ENCODE results near the gene VGLL4. TPM values are rescaled to one million over a fixed set of nuclear protein-coding genes. Genes with fewer than 3 reads are reported as not detected.

Gene VGLL4
- total and polyA plus RNA-seq, 2 of the 4 experiments (the other 2 are of a cell fraction) = 26.2 to 35.4 TPM

DNA sequence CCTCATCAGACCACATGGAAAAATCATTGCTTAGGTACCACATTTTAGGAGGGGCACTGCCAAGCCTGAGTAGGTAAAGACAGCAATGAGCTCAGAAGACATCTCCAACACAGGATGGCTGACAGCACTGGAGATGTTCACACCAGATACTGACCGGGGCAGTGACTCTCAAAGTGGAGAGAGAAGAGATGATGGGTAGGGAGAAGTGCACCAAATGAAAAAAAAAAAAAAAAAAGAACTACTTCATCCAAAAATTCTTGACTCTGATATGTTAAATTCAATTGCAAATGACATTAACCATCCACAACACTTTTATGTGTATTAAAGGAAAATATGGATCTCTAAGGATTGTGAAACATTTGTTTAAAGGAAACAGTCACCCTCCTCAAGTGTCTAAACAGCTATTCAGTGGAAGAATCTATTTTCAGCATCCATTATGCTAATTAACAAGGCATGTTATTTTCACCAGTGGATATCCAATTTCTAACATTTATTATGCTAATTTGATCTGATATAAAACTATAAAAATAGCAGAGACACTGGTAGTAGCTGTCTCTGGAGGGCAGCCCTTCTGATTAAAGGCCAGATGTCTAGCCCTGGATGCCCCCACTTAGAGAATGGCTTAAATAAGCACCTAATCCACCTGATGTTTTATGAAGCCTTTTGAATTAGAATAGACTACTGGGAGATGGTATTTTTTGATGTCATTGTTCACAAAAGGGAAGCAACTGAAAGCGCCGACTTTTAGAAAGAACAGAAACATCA, 48.2 kb upstream of the VGLL4 start:
- ATAC-seq (ENCODE audit: low read depth) = no peak

More for the DNA sequence above, 48.2 kb upstream of the VGLL4 start:
- Histone ChIP-seq H3K79me1 (ENCODE audit: low read depth in 1 of 2, low read length in 2 of 2) (peaks cover 5 to 9% of the 10 kb centered on the region in 2 experiments; a peak in 2 of 4 replicates), H2AK9ac (replicated peaks; ENCODE audit: low read depth, low read length, poor library complexity) (no peak overlapping the region), H3K9me3 (ENCODE audit: control insufficient read depth, insufficient read depth, low read length) (no peaks in the 10 kb centered on the region), H3K4me3 (ENCODE audit: insufficient read depth, low read depth, low read length) (no peak overlapping the region), H4K5ac (ENCODE audit: low read depth, low read length) (no peak overlapping the region), H4K91ac (ENCODE audit: insufficient read depth, low read depth, low read length) (no peak overlapping the region), H3K9ac (ENCODE audit: low read depth, low read length) (no peak overlapping the region), H2AFZ (replicated peaks; ENCODE audit: low read length, poor library complexity) (no peak overlapping the region), H2AK5ac (ENCODE audit: low read depth, low read length) (peak overlapping the region; percentile 33; the same call in 1 of the 2 replicates), H2BK15ac (ENCODE audit: low read depth, low read length) (no peak overlapping the region), H4K8ac (ENCODE audit: low read depth in 2 of 2, low read length in 2 of 2) (no peak overlapping the region), H2BK5ac (ENCODE audit: low read depth, low read length, poor library complexity, severe bottlenecking) (no peak overlapping the region), H3K18ac (ENCODE audit: low read depth, low read length) (peak overlapping the region; percentile 64; the same call in 1 of the 2 replicates), H3K9me1 (ENCODE audit: insufficient read depth, low read length) (peaks cover 8% of the 10 kb centered on the region; the same call in 1 of the 2 replicates), H3K27ac (ENCODE audit: insufficient read depth, low read length) (no peak overlapping the region), H3K36me3 (ENCODE audit: control insufficient read depth, insufficient read depth, low read length) (peaks cover 3% of the 10 kb centered on the region; the same call in 1 of the 2 replicates), H3K4ac (ENCODE audit: low read depth, low read length) (no peak overlapping the region), H3K14ac (replicated peaks; ENCODE audit: low read depth, low read length) (no peak overlapping the region; the same call in 1 of the 2 replicates), H3K56ac (ENCODE audit: extremely low read depth, insufficient read depth, low read length) (no peak overlapping the region), H3K27me3 (ENCODE audit: control insufficient read depth, insufficient read depth, low read length) (no peaks in the 10 kb centered on the region), H3K23ac (ENCODE audit: low read depth, low read length) (no peak overlapping the region), H3K4me1 (ENCODE audit: control insufficient read depth, insufficient read depth, low read length) (peaks cover 6% of the 10 kb centered on the region), H4K20me1 (ENCODE audit: insufficient read depth, low read length) (no peaks in the 10 kb centered on the region), H2BK20ac (ENCODE audit: low read depth, low read length) (no peak overlapping the region), H2BK120ac (ENCODE audit: low read depth, low read length) (no peak overlapping the region), H3K4me2 (ENCODE audit: low read depth, low read length) (no peak overlapping the region)
- no TSS peak for BruUV-seq (replicated peaks)
- no CpG with 5 or more reads among the region's 3 CpGs for WGBS, 2 experiments (ENCODE audit: extremely low coverage in 2 of 2, insufficient read length in 1 of 2)
- ChIA-PET CTCF (interaction anchor here (0.7 kb wide), 1 partner anchor 15 kb away, joined by 3 read pairs; no protein-coding TSS in a partner anchor), POLR2A (ENCODE audit: unreplicated experiment) (no interaction called here)
- intact Hi-C loops (cut with micrococcal nuclease) (loop anchor here (5.0 kb wide), 1 partner anchor 55 kb away; no protein-coding TSS in a partner anchor), in situ Hi-C loops (cut with MboI; ENCODE audit: low sequenced_read_pairs) (no loop called here), dilution Hi-C loops (cut with HindIII; ENCODE audit: low sequenced_read_pairs, unreplicated experiment) (no loop called here)
- TF ChIP-seq CTCF (conservative IDR thresholded peaks at IDR 0.05; ENCODE audit: low read depth, low read length) = no peak
- TF ChIP-seq CEBPB (IDR thresholded peaks at IDR 0.05; ENCODE audit: low read depth, low read length) = no peak
- no peak for TF ChIP-seq BHLHE40 (IDR thresholded peaks at IDR 0.05; ENCODE audit: low read depth, low read length)
- TF ChIP-seq RAD21 (IDR thresholded peaks at IDR 0.05; ENCODE audit: low read length) = no peak
- TF ChIP-seq FOS (IDR thresholded peaks at IDR 0.05; ENCODE audit: low read depth, low read length) = no peak
- DNase-seq = no peak

Measured in IMR-90 (cell line).